Measurements from ENCODE around the gene KIF26A.

KIF26A gene

DNA sequence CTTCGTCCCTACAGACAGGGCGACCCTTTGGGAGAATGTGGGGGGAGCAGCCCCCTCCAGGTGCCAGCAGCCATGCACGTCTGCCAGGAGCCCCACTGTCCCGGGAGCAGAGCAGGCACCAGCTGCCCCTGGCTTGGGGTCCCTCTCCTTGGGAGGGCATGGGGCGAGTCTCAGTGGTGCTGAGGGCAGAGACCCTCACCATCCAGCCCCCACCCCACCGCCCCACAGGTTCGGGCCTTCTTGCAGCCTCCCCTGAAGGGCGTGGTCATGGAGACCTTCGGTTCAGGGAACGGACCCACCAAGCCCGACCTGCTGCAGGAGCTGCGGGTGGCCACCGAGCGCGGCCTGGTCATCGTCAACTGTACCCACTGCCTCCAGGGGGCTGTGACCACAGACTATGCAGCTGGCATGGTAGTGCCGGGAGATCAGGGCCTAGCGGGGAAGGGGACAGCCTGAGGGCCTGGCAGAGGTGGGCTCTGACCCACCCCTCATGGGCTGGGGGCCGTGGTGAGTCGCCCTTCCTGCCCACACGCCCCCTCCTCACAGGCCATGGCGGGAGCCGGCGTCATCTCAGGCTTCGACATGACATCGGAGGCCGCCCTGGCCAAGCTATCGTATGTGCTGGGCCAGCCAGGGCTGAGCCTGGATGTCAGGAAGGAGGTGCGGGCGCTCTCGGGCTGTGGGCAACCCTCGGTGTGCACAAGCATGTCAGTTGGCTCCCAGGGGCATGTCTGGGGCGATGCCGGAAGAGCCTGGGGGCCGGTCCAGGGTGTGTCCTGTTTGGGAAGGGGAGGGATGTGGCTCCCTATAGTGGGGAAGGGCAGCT lies 34.1 kb upstream of the KIF26A start:
- no peak for TF ChIP-seq CTCF (IDR thresholded peaks at IDR 0.05; ENCODE audit: low read depth, low read length, missing control alignments)
- Histone ChIP-seq H3K4me3 (ENCODE audit: low read depth, low read length) (no peak overlapping the region), H3K27ac (no peak overlapping the region), H3K27me3 (replicated peaks) (no peaks in the 10 kb centered on the region), H3K36me3 (replicated peaks) (no peaks in the 10 kb centered on the region)
- DNase-seq: no peak
- in situ Hi-C loops (cut with HindIII; ENCODE audit: low pct_ligation_motif_present, low sequenced_read_pairs): no loop called here

- Histone ChIP-seq H3K36me3 (replicated peaks) (no peaks in the 10 kb centered on the region), H3K27ac (no peak overlapping the region), H3K4me3 (ENCODE audit: low read depth, low read length) (no peak overlapping the region), H3K27me3 (replicated peaks) (no peaks in the 10 kb centered on the region)
- in situ Hi-C loops (cut with HindIII; ENCODE audit: low pct_ligation_motif_present, low sequenced_read_pairs): no loop called here
- no peak for TF ChIP-seq CTCF (IDR thresholded peaks at IDR 0.05; ENCODE audit: low read depth, low read length, missing control alignments)
- DNase-seq: no peak
Observed at GRCh38 chr14:104105071-104105821, 33.1 kb upstream of the KIF26A start.

DNA sequence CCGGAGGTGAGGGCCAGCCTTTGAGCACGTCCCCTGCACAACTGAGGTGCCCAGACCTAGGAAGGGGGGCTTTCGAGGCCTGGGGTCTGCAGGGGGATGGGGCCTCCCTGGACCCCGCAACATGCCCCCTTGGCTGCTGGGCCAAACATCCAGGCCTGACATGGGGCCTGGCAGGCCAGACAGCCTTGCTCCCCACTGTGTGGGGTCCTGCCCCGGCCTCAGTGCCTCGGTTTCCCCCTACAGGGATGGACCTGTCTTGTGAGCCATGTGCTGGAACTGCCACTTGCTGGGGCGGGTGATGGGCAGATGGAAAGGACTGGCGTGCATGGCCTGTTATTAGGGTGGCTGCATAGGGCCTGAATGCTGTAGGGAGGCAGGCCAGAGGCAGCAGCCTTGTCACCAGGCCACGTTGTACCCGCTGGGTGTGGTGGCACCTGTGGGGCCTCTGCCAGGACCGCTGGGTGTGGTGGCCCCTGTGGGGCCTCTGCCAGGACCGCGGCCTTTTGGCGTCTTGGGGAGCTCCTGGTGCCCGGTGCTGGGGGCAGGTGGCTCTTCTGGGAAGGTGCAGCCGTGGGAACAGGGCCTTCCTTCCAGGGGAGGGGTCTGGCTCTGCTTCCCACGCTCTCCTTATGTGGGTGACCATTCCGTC lies 32.4 kb upstream of the KIF26A start:
- H3K27ac ChIP-seq: no peak overlapping the region
- H3K27me3 ChIP-seq (replicated peaks): no peaks in the 10 kb centered on the region
- in situ Hi-C loops (cut with HindIII; ENCODE audit: low pct_ligation_motif_present, low sequenced_read_pairs): no loop called here
- no peaks in the 10 kb centered on the region for H3K36me3 ChIP-seq (replicated peaks)
- no peak overlapping the region for H3K4me3 ChIP-seq (ENCODE audit: low read depth, low read length)
- no peak for TF ChIP-seq CTCF (IDR thresholded peaks at IDR 0.05; ENCODE audit: low read depth, low read length, missing control alignments)
- DNase-seq: no peak

- no peak for DNase-seq
- Histone ChIP-seq H3K4me3 (ENCODE audit: low read depth, low read length) (no peak overlapping the region), H3K27ac (no peak overlapping the region), H3K27me3 (replicated peaks) (no peaks in the 10 kb centered on the region), H3K36me3 (replicated peaks) (no peaks in the 10 kb centered on the region)
- no peak for TF ChIP-seq CTCF (IDR thresholded peaks at IDR 0.05; ENCODE audit: low read depth, low read length, missing control alignments)
- in situ Hi-C loops (cut with HindIII; ENCODE audit: low pct_ligation_motif_present, low sequenced_read_pairs): no loop called here
Observed at GRCh38 chr14:104106471-104106991, 31.9 kb upstream of the KIF26A start.

DNA sequence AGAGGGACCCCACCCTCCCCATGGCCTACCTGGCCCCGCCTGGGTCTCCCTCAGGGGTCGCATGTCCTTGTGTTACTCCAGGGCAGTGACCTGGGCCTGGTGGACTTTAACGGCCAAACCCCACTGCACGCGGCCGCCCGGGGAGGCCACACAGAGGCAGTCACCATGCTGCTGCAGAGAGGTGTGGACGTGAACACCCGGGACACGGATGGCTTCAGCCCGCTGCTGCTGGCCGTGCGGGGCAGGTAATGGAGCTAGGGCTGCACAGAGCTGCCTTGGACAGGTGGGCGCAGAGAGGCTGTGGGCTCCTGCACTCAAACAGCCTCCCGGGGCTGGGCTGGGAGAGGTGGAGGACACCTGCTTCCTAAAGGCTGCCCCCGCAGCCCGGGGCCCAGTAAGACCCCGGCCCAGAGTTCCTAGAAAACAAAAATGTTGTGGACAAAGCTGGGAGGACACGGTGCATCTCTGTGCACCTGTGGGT lies 31.2 kb upstream of the KIF26A start:
- DNase-seq: no peak
- no peaks in the 10 kb centered on the region for H3K36me3 ChIP-seq (replicated peaks)
- in situ Hi-C loops (cut with HindIII; ENCODE audit: low pct_ligation_motif_present, low sequenced_read_pairs): no loop called here
- no peak overlapping the region for H3K27ac ChIP-seq
- no peak overlapping the region for H3K4me3 ChIP-seq (ENCODE audit: low read depth, low read length)
- no peaks in the 10 kb centered on the region for H3K27me3 ChIP-seq (replicated peaks)
- TF ChIP-seq CTCF (IDR thresholded peaks at IDR 0.05; ENCODE audit: low read depth, low read length, missing control alignments): no peak

Measured in brain microvascular endothelial cell (primary cell).